ENCODE results near the gene PLD2. TPM values are rescaled to one million over a fixed set of nuclear protein-coding genes. Genes with fewer than 3 reads are reported as not detected.

The PLD2 gene
- total and polyA plus RNA-seq, 9 of the 15 experiments (the other 6 are each of a cell fraction or from before 2014, with no cell fraction given): 0.20 to 7.5 (median 3.3) TPM

- TF ChIP-seq SAP30 (IDR thresholded peaks at IDR 0.05; ENCODE audit: borderline replicate concordance, insufficient read depth, low read depth, low read length, poor library complexity, severe bottlenecking): no peak
- TF ChIP-seq STAG1 (CRISPR knock-in tag; IDR thresholded peaks at IDR 0.05; ENCODE audit: borderline replicate concordance): no peak
- TF ChIP-seq SUPT5H (IDR thresholded peaks at IDR 0.05): no peak
- TF ChIP-seq ZNF75A (CRISPR knock-in tag; IDR thresholded peaks at IDR 0.05): no peak
- TF ChIP-seq CHAMP1 (IDR thresholded peaks at IDR 0.05): no peak
- peak; percentile 75 for TF ChIP-seq RBFOX2 (IDR thresholded peaks at IDR 0.05; ENCODE audit: low read depth, low read length)
- TF ChIP-seq TBP (optimal IDR thresholded peaks at IDR 0.05; ENCODE audit: low read depth, low read length): peak; percentile 11
- TF ChIP-seq TOE1 (IDR thresholded peaks at IDR 0.05; ENCODE audit: borderline replicate concordance): no peak
- no peak for TF ChIP-seq TOE1 (CRISPR knock-in tag; IDR thresholded peaks at IDR 0.05; ENCODE audit: borderline replicate concordance, low read depth)
- TF ChIP-seq ZNF589 (CRISPR knock-in tag; IDR thresholded peaks at IDR 0.05; ENCODE audit: low read depth): no peak
- no peak for TF ChIP-seq ZFP36 (IDR thresholded peaks at IDR 0.05; ENCODE audit: low read depth, low read length, partially characterized antibody)
- no peak for TF ChIP-seq ELK1 (CRISPR knock-in tag; IDR thresholded peaks at IDR 0.05)
- TF ChIP-seq STAT5B (CRISPR knock-in tag; IDR thresholded peaks at IDR 0.05): no peak
- peak; percentile 34; the same call in 1 of the 2 replicates for TF ChIP-seq BHLHE40 (IDR thresholded peaks at IDR 0.05; ENCODE audit: low read length)
- no peak for TF ChIP-seq SRSF9 (IDR thresholded peaks at IDR 0.05; ENCODE audit: borderline replicate concordance, low read depth, low read length)
- TF ChIP-seq RUNX1 (IDR thresholded peaks at IDR 0.05; ENCODE audit: low read depth): no peak
- no peak for TF ChIP-seq TCF7 (IDR thresholded peaks at IDR 0.05; ENCODE audit: borderline replicate concordance)
- TF ChIP-seq ZNF384 (IDR thresholded peaks at IDR 0.05; ENCODE audit: low read depth, low read length): no peak
- no peak for TF ChIP-seq GTF3C2 (IDR thresholded peaks at IDR 0.05; ENCODE audit: borderline replicate concordance, extremely low read depth, insufficient read length)
- no peak for TF ChIP-seq ZNF124 (CRISPR knock-in tag; IDR thresholded peaks at IDR 0.05)
- TF ChIP-seq FOXA3 (CRISPR knock-in tag; conservative IDR thresholded peaks at IDR 0.05 in 1 of 2, IDR thresholded peaks at IDR 0.05 in 1 of 2): no peak
- TF ChIP-seq RBM39 (optimal IDR thresholded peaks at IDR 0.05; ENCODE audit: low read depth, low read length): no peak
These were observed 26.4 kb downstream of the PLD2 start, which contains the start of gene MINK1 (continued) for GRCh38 chr17:4833178-4833940.
